ENCODE measurements around the gene CA11.
"Not testable (repeated sequence)": the region's sequence is repeated elsewhere in the genome, so short reads cannot be mapped to it uniquely, and the experiment has no call there.

CA11 gene

GRCh38 chr19:48669903-48670668 is 24.1 kb upstream of the CA11 start:
- DNase-seq (ENCODE audit: low read depth) = no peak

DNA sequence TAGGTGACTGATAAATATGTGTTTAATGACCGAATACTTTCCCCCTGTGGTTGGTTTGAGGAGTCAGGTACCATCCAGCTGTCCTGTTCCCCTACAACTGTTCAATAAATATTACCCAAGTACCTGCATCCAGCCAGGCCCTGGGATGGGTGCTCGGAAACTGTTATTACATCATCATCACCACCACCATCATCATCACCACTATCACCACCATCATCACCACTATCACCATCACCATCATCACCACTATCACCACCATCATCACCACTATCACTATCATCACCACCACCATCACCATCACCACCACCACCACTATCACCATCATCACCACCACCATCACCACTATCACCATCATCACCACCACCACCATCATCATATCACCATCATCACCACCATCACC is 22.8 kb upstream of the CA11 start:
- no peak for DNase-seq (ENCODE audit: low read depth)

GRCh38 chr19:48668332-48668731 is 22.3 kb upstream of the CA11 start:
- DNase-seq (ENCODE audit: low read depth) = no peak

DNA sequence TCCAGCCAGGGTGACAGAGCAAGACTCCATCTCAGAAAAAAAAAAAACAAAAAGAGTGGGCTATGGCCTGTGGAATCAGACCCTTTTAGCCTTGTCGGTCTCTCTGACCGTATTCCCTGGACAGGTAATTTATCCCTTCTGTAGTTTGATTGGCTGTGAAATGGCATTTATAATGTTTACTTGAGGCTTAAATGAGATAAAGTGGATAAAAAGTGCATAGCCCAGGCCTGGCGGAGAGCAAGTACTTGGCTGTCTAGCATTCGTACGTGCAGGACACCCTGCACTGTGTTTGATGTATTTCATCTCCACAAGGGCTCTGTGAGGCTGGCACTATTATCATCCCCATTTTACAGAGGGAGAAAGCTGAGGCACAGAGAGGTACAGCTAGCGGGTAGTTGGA is 19.8 kb upstream of the CA11 start:
- no peak for DNase-seq (ENCODE audit: low read depth)

- DNase-seq (ENCODE audit: low read depth) = no peak
Observed at GRCh38 chr19:48664476-48664875, 18.5 kb upstream of the CA11 start.

DNA sequence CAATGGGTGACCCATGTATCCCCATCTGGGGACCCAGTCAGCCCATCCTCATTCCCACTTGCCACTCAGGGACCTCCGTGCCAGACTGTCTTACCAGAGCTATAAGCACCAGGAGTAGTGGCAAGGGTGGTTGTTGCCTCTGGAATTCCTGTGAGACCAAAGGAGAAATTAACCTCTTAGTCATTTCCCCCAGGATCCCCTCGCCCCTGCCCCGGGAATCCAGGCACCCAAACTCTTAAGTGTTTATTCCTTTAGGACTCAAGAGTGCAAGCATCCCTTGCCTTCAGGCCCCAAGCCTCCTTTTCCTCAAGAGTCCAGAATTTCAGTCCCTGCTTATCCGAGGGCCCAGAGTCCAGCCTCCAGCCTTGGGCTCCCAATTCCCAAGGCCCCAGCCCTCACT is 17.7 kb upstream of the CA11 start:
- no peak for DNase-seq (ENCODE audit: low read depth)

DNA sequence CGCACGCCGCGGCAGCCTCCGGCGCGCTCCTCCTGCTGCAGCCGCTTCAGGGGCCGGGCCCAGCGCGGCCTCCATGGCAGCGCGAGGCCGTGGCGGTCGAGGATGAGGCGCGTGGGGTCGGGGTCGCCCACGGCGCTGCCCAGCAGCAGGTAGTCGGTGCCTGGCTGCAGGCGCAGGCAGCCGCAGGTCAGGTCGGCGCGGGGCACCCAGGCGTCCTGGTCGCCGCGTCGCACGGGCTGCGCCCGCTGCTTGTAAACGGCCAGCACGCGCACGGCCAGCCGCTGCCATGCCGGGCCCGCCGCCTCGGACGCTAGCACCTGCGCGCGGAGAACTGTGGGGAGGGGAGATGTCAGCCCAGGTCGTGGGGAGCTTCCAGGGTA is 15.7 kb upstream of the CA11 start:
- no peak for DNase-seq (ENCODE audit: low read depth)

GRCh38 chr19:48660852-48661710 is 15.1 kb upstream of the CA11 start:
- peak; percentile 56 for DNase-seq (ENCODE audit: low read depth)

DNA sequence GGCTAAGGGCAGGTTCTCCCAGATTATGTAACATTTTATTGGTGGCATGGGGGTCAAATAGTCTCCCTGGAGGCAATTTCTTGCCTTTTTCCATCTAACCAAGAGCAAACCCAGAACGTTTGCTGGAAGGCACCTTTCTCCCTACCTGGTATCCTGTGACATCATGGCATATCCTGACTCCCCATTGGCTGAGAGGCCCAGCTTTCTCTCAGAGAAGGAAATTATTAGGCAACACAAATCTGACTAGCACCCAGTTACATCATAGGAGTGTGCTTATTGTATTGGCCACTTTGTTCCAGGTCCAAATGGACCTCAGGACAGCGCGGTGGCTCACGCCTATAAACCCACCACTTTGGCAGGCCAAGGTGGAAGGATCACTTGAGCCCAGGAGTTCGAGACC is 13.8 kb upstream of the CA11 start:
- no peak for DNase-seq (ENCODE audit: low read depth)

DNA sequence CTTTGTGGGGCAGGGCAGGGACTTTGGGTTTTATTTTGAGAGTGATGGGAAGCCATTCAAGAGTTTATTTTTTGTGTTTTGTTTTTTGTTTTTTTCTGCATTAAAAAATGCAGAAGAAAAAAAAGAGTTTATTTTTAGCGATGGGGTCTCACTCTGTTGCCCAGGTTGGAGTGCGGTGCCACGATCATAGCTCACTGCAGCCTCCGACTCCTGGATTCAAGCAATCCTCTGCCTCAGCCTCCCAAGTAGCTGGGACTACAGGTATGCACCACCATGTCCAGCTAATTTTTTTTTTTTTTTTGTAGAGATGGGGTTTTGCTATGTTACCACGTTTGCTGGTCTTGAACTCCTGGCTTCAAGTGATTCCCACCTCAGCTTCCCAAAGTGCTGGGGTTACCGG is 12.5 kb upstream of the CA11 start:
- DNase-seq (ENCODE audit: low read depth) = no peak

GRCh38 chr19:48657828-48658227 is 11.8 kb upstream of the CA11 start:
- DNase-seq (ENCODE audit: low read depth) = not testable (repeated sequence)

DNA sequence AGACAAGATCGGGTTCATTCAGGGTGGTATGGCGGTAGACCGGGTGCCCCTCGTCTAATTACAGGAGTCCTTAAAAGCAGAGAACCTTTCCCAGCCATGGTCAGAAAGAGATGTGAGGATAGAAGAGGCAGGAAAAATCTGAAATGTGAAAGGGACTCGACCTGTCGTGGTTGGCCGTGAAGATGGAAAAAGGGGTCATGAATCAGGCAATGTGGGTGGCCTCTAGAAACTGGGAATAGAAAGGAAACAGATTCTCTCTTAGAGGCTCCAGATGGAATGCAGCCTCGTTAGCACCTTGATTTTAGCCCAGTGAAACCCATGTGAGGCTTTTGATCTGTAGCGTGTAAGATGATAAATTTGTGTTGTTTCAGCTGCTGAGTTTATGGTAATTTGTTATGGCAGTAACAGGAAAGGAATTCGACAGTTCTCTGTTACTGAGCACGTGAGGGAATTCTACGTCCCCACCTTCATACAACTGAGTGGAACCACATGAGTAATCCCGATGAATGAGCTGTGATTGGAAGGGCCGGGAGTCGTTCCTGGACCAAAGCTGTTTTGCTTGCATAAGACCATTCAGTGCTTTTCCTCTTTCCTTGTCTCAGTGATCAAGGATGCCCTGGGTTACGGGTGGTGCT is 11.0 kb upstream of the CA11 start:
- no peak for DNase-seq (ENCODE audit: low read depth)

- no peak for DNase-seq (ENCODE audit: low read depth)
Observed at GRCh38 chr19:48654299-48655059, 8.5 kb upstream of the CA11 start.

DNA sequence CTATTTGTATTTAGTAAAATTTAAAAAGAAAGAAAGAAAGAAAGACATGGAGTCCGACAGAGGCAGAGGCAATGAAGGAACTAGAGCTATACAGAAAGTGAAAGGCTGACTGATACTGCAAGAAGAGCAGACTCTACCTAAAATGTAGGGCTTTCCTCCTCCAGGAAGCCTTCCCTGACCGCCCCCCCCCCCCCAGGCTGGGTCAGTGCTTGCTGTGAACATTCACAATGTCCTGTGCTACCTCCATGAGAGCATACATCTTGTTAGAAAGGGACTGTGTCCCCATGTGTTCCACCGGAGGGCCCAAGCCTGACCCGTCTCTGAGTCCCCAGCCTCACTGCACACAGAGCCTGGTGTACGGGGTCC is 5.7 kb upstream of the CA11 start:
- DNase-seq (ENCODE audit: low read depth) = no peak

DNA sequence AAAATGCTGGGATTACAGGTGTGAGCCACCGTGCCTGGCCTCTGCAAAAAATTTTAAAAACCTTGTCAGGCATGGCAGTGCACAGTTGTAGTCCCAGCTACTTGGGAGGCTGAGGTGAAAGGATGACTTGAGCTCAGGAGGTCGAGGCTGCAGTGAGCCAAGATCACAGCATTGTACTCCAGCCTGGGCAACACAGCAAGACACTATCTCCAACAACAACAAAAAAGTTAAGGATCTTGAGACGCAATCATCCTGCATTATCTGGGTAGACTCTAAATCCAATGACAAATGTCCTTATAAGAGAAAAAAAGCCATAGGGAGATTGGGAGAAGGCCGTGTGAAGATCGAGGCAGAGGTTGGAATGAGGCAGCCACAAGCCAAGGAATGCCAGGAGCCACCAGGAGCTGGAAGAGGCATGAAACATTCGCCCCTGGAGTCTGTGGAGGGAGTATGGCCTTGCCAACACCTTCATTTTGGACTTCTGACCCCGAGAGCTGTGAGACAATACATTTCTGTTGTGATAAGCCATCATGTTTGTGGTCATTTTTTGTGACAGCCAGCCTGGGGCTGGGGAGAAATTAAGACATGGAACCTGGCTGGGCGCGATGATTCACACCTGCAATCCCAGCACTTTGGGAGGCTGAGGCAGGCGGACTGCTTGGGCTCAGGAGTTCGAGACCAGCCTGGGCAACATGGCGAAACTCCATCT is 5.1 kb upstream of the CA11 start:
- no peak for DNase-seq (ENCODE audit: low read depth)

DNA sequence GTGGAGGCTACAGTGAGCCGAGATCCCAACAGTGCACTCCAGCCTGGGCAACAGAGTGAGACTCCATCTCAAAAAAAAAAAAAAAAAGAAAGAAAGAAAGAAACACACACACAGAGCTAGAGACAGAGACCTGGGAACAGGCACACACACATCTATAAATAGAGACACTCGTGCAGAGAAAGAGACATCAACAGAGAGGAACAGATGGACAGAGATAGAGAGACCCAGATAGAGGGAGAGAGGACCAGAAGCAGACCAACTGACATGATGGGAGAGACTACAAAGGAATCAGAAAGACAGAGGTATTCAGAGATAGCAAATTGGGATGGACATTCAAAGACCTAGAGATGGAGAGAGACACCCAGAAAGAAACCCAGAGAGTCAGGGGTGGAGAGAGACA is 2.1 kb upstream of the CA11 start:
- DNase-seq (ENCODE audit: low read depth) = no peak

DNA sequence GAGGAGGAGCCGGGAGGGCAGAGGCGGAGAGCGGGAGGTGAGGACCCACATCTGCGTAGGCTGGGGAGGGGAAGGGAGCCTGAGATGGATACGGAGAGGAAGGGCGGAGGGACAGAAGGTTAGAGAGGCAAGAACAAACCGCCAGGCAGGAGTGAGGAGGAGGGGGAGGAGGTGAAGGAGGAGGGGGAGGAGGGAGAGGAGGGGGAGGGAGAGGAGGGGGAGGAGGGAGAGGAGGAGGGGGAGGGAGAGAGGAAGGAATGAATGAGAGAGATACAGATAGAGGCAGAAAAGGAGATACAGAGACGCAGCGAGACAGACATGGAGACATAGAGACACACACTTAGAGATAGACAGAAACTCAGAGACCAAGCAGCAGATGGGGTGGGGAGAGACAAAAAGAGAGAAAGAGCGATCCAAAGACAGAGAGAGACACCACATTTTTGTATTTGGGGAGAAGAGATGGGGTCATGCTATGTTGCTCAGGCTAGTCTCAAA is 782 bp upstream of the CA11 start:
- DNase-seq (ENCODE audit: low read depth) = no peak

GRCh38 chr19:48645620-48646000 is 377 bp downstream of the CA11 start:
- no peak for DNase-seq (ENCODE audit: low read depth)

- DNase-seq (ENCODE audit: low read depth) = peak; percentile 62
Observed at GRCh38 chr19:48644839-48645619, 958 bp downstream of the CA11 start.

DNA sequence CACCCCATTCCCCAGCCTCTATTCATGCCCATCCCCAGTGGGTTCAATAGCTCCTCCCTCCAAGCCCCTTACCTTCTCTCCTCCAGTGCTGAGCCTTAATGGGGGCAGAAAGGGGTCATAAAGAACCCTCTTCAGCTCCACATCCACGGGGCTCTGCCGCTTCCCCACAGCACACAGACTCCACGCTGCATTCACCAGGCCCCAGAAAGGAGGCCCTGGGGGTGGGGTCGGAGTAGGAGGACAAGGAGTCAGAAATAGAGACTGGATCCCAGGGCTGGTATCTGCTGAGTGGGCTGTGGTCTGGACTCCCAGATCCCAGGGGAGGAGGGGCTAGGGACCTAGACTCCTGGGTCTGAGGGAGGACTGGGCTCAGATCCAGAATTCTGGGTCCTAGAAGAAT is 1.6 kb downstream of the CA11 start:
- DNase-seq (ENCODE audit: low read depth) = no peak

- no peak for DNase-seq (ENCODE audit: low read depth)
Observed at GRCh38 chr19:48642862-48643261, 3.1 kb downstream of the CA11 start.
